ENCODE data around the gene NACC2. TPM values are rescaled to one million over a fixed set of nuclear protein-coding genes. Genes with fewer than 3 reads are reported as not detected.

NACC2 gene
- total and polyA plus RNA-seq, 10 of the 15 experiments (the other 5 are each of a cell fraction or from before 2014, with no cell fraction given), result 0.66 to 14.7 (median 3.5) TPM

DNA sequence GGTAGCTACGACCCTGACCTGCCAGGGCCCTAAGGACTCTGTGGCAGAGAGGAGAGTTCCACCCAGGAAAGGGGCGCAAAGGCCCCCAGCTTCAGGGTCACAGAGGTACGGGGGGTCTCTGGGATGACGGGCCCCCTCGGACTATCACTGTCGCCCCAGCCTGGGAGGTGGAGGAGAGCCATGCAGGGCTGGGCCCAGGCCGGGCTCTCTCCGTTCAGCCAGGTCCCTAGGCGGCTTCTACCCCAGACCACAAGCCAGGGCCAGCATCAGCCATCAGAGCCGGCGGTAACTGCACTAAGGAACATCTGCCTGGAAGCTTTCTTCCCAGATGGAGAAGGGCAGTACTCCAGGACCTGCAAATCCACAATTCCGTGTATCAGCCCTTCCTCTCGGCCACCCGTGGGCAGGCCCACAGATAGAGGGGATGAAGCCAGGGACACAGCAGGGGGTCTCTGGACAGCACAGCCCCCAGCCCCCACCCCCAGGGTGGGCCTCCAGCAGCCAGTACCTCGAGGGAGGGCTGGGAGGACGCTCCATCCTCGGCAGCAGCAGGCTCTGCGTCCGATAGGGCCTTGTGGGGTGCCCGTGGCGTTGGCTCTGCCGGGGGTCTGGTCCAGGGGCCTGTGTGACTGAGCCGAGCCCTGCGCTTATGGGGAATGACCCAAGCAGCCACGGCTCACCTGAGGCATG is 38.4 kb downstream of the NACC2 start:
- no peak overlapping the region for H2AFZ ChIP-seq (ENCODE audit: control insufficient read depth, low read depth, low read length)
- no peak for ATAC-seq
- ChIA-PET RAD21 (ENCODE audit: unreplicated experiment) (no interaction called here), CTCF (interaction anchor here (0.9 kb wide), 1 partner anchor 26 kb away, joined by 3 read pairs; no protein-coding TSS in a partner anchor), SMC1A (ENCODE audit: uncharacterized antibody, unreplicated experiment) (no interaction called here), POLR2A (no interaction called here)
- no peaks in the 10 kb centered on the region for H3K9me3 ChIP-seq (replicated peaks; ENCODE audit: control insufficient read depth, insufficient read depth, low read length)
- H3K4me3 ChIP-seq, result no peak overlapping the region
- H3K27ac ChIP-seq (ENCODE audit: control insufficient read depth, insufficient read depth), result no peak overlapping the region
- no TSS peak for BruUV-seq (replicated peaks)
- peaks cover 4% of the 10 kb centered on the region; the same call in 1 of the 2 replicates for H4K20me1 ChIP-seq (ENCODE audit: control insufficient read depth, insufficient read depth)
- no peaks in the 10 kb centered on the region for H3K4me1 ChIP-seq (ENCODE audit: control insufficient read depth, insufficient read depth, low read length)
- H3K79me2 ChIP-seq (ENCODE audit: control insufficient read depth, insufficient read depth, low read length), result no peaks in the 10 kb centered on the region
- no peaks in the 10 kb centered on the region for H3K36me3 ChIP-seq (ENCODE audit: control insufficient read depth in 2 of 2, insufficient read depth in 2 of 2, low read length in 1 of 2)
- H3K4me2 ChIP-seq (ENCODE audit: control insufficient read depth, insufficient read depth), result no peak overlapping the region
- TF ChIP-seq BMI1 (IDR thresholded peaks at IDR 0.05; ENCODE audit: borderline replicate concordance), result no peak
- no peak for TF ChIP-seq EP300 (IDR thresholded peaks at IDR 0.05; ENCODE audit: borderline replicate concordance in 1 of 2, control insufficient read depth in 1 of 2, low read depth in 2 of 2, low read length in 2 of 2)
- no peak for TF ChIP-seq SP1 (IDR thresholded peaks at IDR 0.05; ENCODE audit: low read depth, low read length)
- no peak for TF ChIP-seq ELK1 (IDR thresholded peaks at IDR 0.05; ENCODE audit: low read depth, low read length)
- no peak for TF ChIP-seq RFX5 (IDR thresholded peaks at IDR 0.05; ENCODE audit: low read depth, low read length)
- TF ChIP-seq, protein P1, sequence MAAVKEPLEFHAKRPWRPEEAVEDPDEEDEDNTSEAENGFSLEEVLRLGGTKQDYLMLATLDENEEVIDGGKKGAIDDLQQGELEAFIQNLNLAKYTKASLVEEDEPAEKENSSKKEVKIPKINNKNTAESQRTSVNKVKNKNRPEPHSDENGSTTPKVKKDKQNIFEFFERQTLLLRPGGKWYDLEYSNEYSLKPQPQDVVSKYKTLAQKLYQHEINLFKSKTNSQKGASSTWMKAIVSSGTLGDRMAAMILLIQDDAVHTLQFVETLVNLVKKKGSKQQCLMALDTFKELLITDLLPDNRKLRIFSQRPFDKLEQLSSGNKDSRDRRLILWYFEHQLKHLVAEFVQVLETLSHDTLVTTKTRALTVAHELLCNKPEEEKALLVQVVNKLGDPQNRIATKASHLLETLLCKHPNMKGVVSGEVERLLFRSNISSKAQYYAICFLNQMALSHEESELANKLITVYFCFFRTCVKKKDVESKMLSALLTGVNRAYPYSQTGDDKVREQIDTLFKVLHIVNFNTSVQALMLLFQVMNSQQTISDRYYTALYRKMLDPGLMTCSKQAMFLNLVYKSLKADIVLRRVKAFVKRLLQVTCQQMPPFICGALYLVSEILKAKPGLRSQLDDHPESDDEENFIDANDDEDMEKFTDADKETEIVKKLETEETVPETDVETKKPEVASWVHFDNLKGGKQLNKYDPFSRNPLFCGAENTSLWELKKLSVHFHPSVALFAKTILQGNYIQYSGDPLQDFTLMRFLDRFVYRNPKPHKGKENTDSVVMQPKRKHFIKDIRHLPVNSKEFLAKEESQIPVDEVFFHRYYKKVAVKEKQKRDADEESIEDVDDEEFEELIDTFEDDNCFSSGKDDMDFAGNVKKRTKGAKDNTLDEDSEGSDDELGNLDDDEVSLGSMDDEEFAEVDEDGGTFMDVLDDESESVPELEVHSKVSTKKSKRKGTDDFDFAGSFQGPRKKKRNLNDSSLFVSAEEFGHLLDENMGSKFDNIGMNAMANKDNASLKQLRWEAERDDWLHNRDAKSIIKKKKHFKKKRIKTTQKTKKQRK (IDR thresholded peaks at IDR 0.05; ENCODE audit: low read depth, low read length), result no peak
- TF ChIP-seq SKIL (IDR thresholded peaks at IDR 0.05; ENCODE audit: low read depth, poor library complexity, severe bottlenecking), result no peak
- no peak for TF ChIP-seq KLF5 (IDR thresholded peaks at IDR 0.05; ENCODE audit: partially characterized antibody)
- TF ChIP-seq WRNIP1 (IDR thresholded peaks at IDR 0.05; ENCODE audit: borderline replicate concordance, low read depth, low read length), result no peak
- no peak for TF ChIP-seq ZNF207 (IDR thresholded peaks at IDR 0.05; ENCODE audit: borderline replicate concordance)
- no peak for TF ChIP-seq RAD21 (IDR thresholded peaks at IDR 0.05; ENCODE audit: insufficient read depth, low read depth, low read length)
- no peak for TF ChIP-seq LARP7 (IDR thresholded peaks at IDR 0.05)
- no peak overlapping the region for H3K9ac ChIP-seq (ENCODE audit: control insufficient read depth, insufficient read depth, low read length)
- H3K27me3 ChIP-seq (replicated peaks in 1 of 2; ENCODE audit: control insufficient read depth in 2 of 2, insufficient read depth in 2 of 2, low read length in 1 of 2), result no peaks in the 10 kb centered on the region
- WGBS (ENCODE audit: insufficient coverage, insufficient replicate concordance, low lambda C conversion rate, missing lambda C conversion rate), result 75% methylated on average over 25 of the region's 25 CpGs
- no peak for FAIRE-seq
- intact Hi-C loops (cut with micrococcal nuclease; ENCODE audit: unreplicated experiment), result no loop called here
- DNase-seq (ENCODE audit: low read depth, low spot score), result no peak
- in situ Hi-C loops (cut with MboI), result no loop called here

All from GM12878 (cell line).